Hepatocyte (in vitro differentiated cells): Measurements from ENCODE around the gene ASB14. TPM values are rescaled to one million over a fixed set of nuclear protein-coding genes. Genes with fewer than 3 reads are reported as not detected.
A peak's percentile ranks its signal among the peaks of the same experiment; 100 is the strongest.

Experiments used
- DNase-seq: peaks from one replicate; pipeline ENCODE4 v3.0.0-alpha.2; 2016; ENCODE audit warnings: low spot score
- H2AFZ ChIP-seq: fragments of 200-600 bp; sonication (generic); 2 replicates; pipeline ENCODE4 v1.6.0; 2016; ENCODE audit warnings: antibody characterized with exemption, mild to moderate bottlenecking
- H3K27ac ChIP-seq: fragments of 200-600 bp; sonication (generic); 2 replicates; pipeline ENCODE4 v1.5.1; 2016; ENCODE audit warnings: mild to moderate bottlenecking
- H3K27me3 ChIP-seq: fragments of 200-600 bp; sonication (generic); 2 replicates; pipeline ENCODE4 v1.6.1; 2016
- H3K36me3 ChIP-seq: fragments of 200-600 bp; sonication (generic); replicated peaks from 2 replicates; pipeline ENCODE4 v1.5.1; 2016; ENCODE audit warnings: low read depth; ENCODE audit not compliant: insufficient read depth
- H3K4me1 ChIP-seq: fragments of 200-600 bp; sonication (generic); 2 replicates; pipeline ENCODE4 v1.5.1; 2016; ENCODE audit warnings: mild to moderate bottlenecking, moderate library complexity; ENCODE audit not compliant: insufficient read depth
- H3K4me2 ChIP-seq: fragments of 200-600 bp; sonication (generic); 2 replicates; pipeline ENCODE4 v1.6.0; 2016
- H3K4me3 ChIP-seq: fragments of 200-600 bp; sonication (generic); 2 replicates; pipeline ENCODE4 v1.5.1; 2016; ENCODE audit warnings: mild to moderate bottlenecking
- H3K79me2 ChIP-seq: fragments of 200-600 bp; sonication (generic); 2 replicates; pipeline ENCODE4 v1.6.0; 2017; ENCODE audit warnings: mild to moderate bottlenecking
- H3K9me2 ChIP-seq: fragments of 200-600 bp; sonication (generic); replicated peaks from 2 replicates; pipeline ENCODE4 v1.6.0; 2017; ENCODE audit warnings: mild to moderate bottlenecking; ENCODE audit not compliant: insufficient read depth
- H3K9me3 ChIP-seq: fragments of 200-600 bp; sonication (generic); 2 replicates; pipeline ENCODE4 v1.5.1; 2016; ENCODE audit warnings: low read depth, mild to moderate bottlenecking
- H4K20me1 ChIP-seq: fragments of 200-600 bp; sonication (generic); 2 replicates; pipeline ENCODE4 v1.6.0; 2016; ENCODE audit warnings: mild to moderate bottlenecking; ENCODE audit not compliant: insufficient read depth, poor library complexity, severe bottlenecking
- CTCF ChIP-seq: fragments of 200-600 bp; sonication (generic); IDR thresholded peaks from 2 replicates; pipeline ENCODE4 v1.5.1; 2016; ENCODE audit warnings: antibody characterized with exemption, mild to moderate bottlenecking; ENCODE audit not compliant: poor library complexity
- EZH2 ChIP-seq: fragments of 200-600 bp; sonication (generic); IDR thresholded peaks from 2 replicates; pipeline ENCODE4 v1.6.1; 2016; ENCODE audit warnings: antibody characterized with exemption, mild to moderate bottlenecking, borderline replicate concordance
- EZH2phosphoT487 ChIP-seq: fragments of 200-600 bp; sonication (generic); IDR thresholded peaks from one replicate; pipeline ENCODE4 v1.6.1; 2018; ENCODE audit warnings: antibody characterized with exemption, mild to moderate bottlenecking, low read depth, moderate library complexity; ENCODE audit not compliant: unreplicated experiment, severe bottlenecking
- WGBS: methylation state at CpG from one replicate; pipeline ENCODE4 v1.1.6; 2016; ENCODE audit warnings: low lambda C conversion rate; ENCODE audit errors: missing lambda C conversion rate; 5-methylcytosine and 5-hydroxymethylcytosine counted together
- polyA plus RNA-seq: library from polyadenylated mRNA; unstranded; fragments of >200 nt; fragmentation: Nextera tagmentation; extraction: Ambion mirVana; gene quantifications from 2 replicates; pipeline ENCODE4 v1.2.1, GENCODE V29; 2016
- total RNA-seq: library from RNA; depleted of rRNA; stranded (reverse); fragments of >200 nt; gene quantifications from 2 replicates; pipeline ENCODE4 v1.2.3, GENCODE V29; 2014

The ASB14 gene
- total and polyA plus RNA-seq, 2 experiments from 2014 or later: 0.10 TPM; not detected in 1

- Histone ChIP-seq H3K36me3 (no peaks in the 10 kb centered on the region), H3K27me3 (no peaks in the 10 kb centered on the region), H3K4me1 (no peaks in the 10 kb centered on the region), H4K20me1 (peaks cover 15% of the 10 kb centered on the region), H3K9me3 (no peaks in the 10 kb centered on the region), H2AFZ (no peak overlapping the region), H3K79me2 (peaks cover 65% of the 10 kb centered on the region), H3K4me3 (no peak overlapping the region), H3K27ac (peak overlapping the region; percentile 15), H3K9me2 (no peaks in the 10 kb centered on the region), H3K4me2 (peak overlapping the region; percentile 80)
- no peak for TF ChIP-seq CTCF
- no peak for TF ChIP-seq EZH2
- no peak for TF ChIP-seq EZH2phosphoT487
- DNase-seq: no peak
- WGBS: 76% methylated on average over 2 of the region's 2 CpGs
These were observed 62.5 kb downstream of the ASB14 start for GRCh38 chr3:57230006-57230405.

GRCh38 chr3:57227930-57228751 lies 64.3 kb downstream of the ASB14 start:
- Histone ChIP-seq H4K20me1 (peaks cover 15% of the 10 kb centered on the region), H3K79me2 (peaks cover 46% of the 10 kb centered on the region), H3K9me2 (no peaks in the 10 kb centered on the region), H2AFZ (peak overlapping the region; percentile 92), H3K36me3 (no peaks in the 10 kb centered on the region), H3K4me2 (peak overlapping the region; percentile 80), H3K4me3 (peak overlapping the region; percentile 94), H3K9me3 (no peaks in the 10 kb centered on the region), H3K4me1 (no peaks in the 10 kb centered on the region), H3K27me3 (no peaks in the 10 kb centered on the region), H3K27ac (peak overlapping the region; percentile 94)
- peak; percentile 70 for DNase-seq
- TF ChIP-seq EZH2phosphoT487 (no peak), CTCF (no peak), EZH2 (no peak)
- under 1% methylated on average over 61 of the region's 70 CpGs for WGBS

- H3K9me3 ChIP-seq: no peaks in the 10 kb centered on the region
- no peaks in the 10 kb centered on the region for H3K4me1 ChIP-seq
- TF ChIP-seq EZH2 (no peak), CTCF (no peak)
- no peaks in the 10 kb centered on the region for H3K36me3 ChIP-seq
- H3K4me2 ChIP-seq: peak within 1 kb of the TSS; percentile 80
- peak within 1 kb of the TSS; percentile 94 for H3K4me3 ChIP-seq
- H2AFZ ChIP-seq: peak within 1 kb of the TSS; percentile 92
- no peaks in the 10 kb centered on the region for H3K27me3 ChIP-seq
- peaks cover 15% of the 10 kb centered on the region for H4K20me1 ChIP-seq
- no peaks in the 10 kb centered on the region for H3K9me2 ChIP-seq
- H3K79me2 ChIP-seq: peaks cover 38% of the 10 kb centered on the region
- WGBS: under 1% methylated on average over 51 of the region's 71 CpGs
- H3K27ac ChIP-seq: peak within 1 kb of the TSS; percentile 94
- DNase-seq: peak; percentile 96
These were observed 65.1 kb downstream of the ASB14 start, which contains the start of gene APPL1 for GRCh38 chr3:57227204-57227929. Gene APPL1 (plus strand): TSS chr3:57227729. CDS start chr3:57227884, 155 bp downstream.
